Measurements from ENCODE around the gene USP25.
"Not testable (repeated sequence)": the region's sequence is repeated elsewhere in the genome, so short reads cannot be mapped to it uniquely, and the experiment has no call there.

The USP25 gene

DNA sequence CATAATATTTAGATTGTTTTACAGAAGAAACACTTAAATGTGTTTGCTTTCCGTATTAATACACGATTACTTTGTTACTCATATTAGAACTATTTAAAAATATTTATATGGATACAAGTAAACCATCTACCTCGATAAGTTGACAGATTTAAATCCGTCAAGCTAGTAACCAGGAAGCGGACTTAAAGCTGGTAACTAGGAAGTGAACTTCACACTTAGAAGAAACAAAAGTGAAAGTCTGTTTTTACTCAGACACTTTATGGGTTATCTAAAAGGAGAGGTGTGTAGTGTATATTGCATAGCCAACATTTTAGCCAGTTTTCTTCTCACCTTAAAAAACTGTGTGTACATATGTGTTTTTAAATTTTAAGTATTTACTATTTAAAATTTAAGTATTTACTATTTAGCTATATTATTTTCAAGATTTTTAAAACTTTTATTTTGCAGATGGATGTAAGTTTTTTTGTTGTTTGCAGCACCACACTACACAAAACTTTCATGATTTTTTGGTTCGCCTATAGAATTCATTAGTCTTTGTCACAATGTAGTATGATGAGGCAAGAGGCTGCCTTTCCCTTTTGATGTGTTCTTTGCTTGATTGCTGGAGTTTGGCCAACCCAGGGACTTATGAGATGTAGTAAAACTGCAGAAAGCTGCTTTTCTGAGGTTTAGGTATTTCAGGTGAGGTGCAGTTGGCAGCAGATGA, 2.7 kb downstream of the USP25 start:
- peak; percentile 85 to 95 for DNase-seq

DNA sequence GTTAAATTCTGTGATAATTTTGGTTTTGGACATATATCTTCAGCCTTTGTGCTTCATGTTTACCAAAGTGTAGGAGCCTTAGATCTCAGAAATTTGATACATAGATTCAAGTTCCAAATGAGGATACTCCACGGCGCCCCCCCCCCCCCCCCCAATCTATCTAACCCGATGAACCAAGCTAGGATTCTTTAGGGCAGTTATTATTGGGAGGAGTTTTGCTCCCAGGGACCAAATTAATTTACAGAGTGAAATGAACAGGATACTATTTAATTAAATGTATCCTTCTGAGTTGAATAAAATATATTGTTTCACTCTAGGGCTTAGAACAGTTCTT, 3.2 kb downstream of the USP25 start:
- no peak for DNase-seq

DNA sequence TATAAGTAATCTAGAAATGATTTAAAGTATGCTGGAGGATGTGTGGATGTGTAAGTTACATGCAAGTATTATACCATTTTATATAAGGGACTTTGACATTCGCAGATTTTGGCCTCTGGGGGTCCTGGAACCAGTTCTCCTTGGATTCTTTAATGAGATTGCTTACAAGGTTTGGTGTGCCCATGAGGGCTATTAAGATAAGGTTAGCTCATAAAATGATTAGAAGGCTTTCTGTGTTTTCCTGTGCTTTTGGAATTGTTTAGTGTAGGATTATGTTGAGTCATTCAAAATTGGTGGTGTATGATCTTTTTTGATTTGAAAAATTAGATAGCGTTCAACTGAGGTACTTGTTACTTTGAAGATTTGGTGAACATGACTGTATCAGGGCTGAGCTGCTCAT, 5.6 kb downstream of the USP25 start:
- no peak for DNase-seq

DNA sequence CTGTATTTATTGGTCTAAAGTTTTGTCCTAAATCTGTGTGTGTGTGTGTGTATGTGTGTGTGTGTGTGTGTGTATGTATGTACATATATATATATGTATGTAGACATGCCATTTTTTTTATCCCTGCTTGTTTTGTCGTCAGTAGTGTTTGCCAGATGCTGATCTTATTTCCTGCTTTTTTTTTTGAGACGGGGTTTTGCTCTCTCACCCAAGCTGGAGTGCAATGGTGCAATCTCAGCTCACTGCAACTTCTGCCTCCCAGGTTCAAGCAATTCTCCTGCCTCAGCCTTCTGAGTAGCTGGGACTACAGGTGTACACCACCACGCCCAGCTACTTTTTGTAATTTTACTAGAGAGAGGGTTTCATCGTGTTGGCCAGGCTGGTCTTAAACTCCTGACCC, 6.1 kb downstream of the USP25 start:
- peak; percentile 4 to 14 for DNase-seq

DNA sequence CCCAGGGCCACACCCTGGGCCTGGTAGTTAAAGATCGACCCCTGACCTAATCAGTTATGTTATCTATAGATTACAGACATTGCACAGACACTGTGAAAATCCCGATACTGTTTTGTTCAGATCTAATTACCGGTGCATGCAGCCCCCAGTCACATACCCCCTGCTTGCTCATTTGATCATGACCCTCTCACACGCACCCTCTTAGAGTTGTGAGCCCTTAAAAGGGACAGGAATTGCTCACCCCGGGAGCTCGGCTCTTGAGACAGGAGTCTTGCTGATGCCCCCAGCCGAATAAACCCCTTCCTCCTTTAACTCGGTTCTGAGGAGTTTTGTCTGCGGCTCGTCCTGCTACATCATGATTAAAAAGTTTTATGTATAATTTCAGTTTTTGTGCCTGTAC, 9.0 kb downstream of the USP25 start:
- not testable (repeated sequence) for DNase-seq

DNA sequence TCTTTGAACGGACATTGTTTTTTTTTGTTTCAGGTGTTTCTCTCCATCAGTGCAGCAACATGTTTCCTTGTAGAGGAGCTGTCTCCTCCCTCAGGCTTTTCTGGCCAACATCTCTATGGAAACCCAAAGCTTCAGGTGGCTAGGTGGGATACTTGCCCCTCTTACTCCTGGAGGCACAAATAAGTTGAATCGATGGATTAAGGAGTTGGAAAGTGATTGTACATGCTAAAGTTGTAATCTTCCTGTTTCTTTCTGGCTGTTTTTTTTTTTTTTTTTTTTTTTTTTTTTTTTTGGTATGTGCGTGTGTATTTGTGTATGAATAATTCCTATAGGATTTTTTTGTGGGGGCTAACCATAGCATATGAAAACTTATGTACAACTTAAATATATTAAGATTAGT, 10.6 kb downstream of the USP25 start:
- no peak for DNase-seq

DNA sequence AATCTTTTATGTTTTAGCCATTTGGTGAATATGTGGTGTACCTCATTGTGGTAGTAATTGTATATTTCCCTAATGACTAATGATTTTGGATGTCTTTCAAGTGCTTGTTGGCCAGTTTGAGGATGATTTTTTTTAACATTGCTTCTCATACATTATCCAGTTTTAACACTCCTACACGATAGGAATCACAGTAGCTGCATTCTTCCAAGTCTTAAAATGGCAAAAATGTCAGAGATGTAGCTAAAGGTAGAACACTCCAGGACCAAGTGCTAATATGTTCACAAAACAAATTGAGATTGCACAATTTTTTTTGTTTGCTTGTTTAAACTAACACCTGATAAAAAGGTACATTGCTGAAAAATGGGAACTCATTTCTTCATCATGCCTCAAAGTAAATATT, 11.7 kb downstream of the USP25 start:
- no peak for DNase-seq

DNA sequence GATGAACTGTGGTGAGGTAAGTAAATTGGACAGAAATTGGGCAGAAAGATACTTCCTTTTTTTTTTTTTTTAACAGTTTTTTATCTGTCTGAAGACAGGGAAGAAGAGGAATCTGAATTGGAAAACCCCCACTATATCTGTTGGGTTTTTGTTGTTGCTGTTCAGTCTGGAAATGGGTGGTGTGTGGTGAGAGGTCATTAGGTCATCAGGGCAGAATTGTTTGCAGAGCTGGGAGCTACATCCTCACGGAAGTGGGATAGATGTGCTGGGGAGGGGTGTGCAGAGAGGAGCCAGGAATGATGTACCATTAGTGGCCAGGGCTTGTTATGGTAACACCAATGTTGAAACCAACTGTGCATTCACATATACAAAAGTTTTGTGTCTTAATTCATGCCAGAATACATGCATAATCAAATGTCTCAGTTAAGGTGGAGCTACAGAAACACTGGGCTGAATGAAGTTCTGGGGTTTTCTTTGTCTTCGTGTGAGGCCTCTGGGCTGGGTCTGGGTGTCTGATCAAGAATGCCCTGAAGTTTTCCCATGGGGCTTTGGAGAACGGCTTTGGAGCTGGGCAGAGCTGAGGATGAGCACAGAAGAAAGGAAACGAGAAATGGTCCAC, 12.4 kb downstream of the USP25 start:
- DNase-seq, result peak in 1 of 2 experiments; percentile 35

DNA sequence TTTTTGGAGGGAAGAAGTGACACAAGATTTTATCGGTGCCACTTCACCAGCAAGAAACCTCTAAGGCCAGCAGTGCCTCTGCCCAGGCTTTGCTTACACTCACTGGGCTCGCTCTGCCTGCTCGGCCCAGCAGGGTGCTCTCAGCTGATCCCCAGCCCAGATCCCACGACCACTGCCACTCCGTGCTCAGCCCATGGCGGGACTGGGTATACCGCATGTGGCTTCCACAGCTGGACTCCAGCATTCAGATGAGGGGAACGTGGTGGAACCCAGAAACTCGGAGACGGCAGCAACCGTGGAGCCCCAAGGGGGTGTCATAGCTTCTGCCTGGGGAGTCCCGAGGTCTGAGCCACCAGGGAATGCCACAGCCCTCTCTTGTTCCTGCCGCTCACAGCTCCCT, 12.9 kb downstream of the USP25 start:
- DNase-seq, result no peak

DNA sequence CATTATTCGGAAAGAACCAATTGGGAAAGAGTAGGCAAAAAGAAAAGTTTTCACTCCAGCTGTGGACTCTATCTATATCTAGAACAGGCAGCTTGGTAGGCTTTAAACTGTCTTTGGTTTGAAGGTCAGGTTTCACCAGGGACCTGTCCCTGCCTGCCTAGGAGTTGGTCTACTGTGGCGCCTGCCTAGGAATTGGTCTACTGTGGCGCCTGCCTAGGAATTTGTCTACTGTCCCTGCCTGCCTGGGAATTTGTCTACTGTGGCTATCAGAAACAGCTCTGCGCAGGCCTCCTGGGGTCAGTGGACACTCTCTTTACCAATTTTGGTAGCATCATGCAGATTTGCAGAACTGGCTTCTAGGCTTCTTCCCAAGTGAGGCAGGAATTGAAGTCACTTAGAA, 13.8 kb downstream of the USP25 start:
- DNase-seq, result no peak

DNA sequence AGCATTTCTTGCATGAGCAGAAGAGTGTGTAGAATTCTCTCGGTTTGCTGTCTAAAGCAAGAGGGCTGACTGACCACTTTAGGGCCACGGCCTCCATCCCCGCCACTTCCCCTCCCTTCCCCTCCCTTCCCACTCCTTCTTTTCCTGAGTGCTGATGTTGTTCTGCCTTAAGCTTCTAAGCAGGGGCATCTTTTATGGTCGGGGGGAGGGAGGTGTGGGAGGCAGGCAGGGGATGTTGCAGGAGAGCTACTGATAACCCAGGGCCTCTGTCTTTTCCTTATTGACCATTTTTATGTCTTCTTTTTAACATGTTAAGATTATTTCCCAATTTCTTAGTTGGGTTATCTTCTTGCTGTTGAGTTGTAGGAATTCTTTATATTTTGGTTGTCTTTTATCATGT, 15.1 kb downstream of the USP25 start:
- no peak for DNase-seq

DNA sequence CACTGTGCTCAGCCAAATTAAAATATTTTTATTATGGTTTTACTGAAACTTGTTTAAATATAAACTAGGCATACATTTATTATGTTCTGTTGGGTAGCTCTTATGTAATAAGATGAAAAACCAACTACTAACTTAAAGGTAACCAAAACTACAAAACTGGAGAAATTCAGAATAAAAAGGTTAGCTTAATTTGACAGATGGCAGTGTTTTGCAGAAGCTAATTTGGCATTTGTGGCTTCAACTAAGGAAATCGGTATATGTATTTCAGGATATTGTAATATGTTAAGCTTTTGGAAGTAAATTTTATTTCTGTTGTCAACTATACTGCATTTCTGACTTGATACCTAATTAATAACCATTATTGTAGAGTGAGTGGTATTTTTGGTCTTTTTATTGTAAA, 18.8 kb downstream of the USP25 start:
- peak in 1 of 2 experiments; percentile 39 for DNase-seq

DNA sequence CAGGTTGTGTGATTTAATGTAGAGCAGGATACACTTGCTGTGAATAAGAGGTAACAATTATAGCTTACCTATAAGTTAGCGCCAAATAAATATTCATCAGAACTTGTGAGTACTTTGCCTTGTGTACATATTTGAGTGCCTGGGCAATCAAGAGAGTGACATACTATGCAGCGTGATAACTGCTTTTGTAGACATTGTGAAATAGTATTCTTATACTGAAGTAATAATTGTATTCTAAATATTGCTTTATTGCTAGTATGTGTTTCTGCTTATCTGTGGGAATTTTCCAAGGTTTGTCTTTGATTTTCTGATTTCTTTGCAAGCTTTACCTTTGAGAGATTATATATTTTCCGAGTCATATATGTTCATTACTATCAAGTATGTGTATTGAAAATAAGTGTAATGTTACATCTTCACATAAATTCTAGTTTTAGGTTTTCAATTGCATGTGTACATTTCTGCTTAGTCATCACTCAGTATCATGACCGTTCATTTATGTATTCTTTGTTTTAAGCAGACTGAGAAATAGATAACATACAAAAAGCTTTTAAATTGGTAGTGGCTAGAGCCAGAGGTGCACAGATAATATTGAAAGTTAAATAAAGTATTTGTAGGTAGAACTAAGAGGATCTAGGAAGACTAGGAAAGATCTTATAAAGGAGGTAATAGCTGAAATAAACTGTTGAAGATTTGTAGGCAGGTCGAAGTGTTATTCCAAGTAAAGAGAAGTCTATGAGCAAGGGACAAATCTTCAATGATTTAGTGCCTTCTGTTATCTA, 19.5 kb downstream of the USP25 start:
- no peak for DNase-seq

DNA sequence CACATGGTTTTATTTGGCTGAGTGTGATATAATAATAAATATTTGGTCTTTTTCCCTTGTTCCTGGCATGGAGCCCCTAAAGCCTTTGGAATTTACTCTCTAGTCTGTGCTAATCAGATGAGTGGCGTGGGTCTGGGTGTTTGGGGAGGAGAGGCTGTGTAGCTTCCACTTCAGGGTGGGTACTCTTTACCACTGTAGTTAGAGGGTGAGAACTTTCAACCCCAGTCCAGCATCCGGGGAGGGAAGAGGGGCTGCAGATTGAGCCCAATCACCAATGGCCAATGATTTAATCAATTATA, 20.0 kb downstream of the USP25 start:
- DNase-seq, result no peak

DNA sequence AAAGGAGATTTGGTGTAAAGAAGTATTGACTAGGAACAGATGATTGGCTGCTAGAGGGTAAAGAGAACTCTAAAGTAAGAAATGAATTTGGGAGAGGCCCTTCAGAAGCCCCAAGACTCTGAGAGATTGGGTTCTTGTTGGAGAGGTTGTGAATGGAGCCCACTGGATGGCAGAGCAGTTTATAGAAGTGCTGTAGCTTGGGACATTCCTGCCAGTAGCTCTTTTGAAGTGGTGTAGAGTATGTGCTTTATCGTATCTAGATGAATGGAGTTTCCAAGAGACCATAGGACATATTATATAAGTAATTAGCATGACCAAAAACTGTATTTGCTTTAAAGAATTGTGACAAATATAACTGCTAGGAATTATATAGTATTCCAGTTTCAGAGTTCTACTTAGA, 21.3 kb downstream of the USP25 start:
- no peak for DNase-seq

DNA sequence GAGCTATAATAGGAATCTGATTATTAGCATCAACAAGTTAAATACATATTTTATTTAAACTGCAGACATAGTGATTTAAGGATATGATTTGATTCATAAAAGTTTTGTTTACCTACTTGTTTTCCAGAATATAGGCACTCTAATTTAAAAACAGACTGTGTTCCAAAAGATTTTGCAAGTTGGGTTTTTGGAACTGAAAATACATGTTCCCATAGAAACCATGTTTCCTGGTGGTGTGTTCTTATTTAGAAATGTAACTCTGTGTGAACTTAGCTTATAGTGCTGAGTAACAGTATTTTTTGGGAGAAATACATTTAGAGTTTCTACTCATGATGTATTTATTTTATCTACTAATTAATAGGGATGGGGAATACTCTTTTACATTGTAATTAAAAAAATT, 21.8 kb downstream of the USP25 start:
- DNase-seq, result no peak

DNA sequence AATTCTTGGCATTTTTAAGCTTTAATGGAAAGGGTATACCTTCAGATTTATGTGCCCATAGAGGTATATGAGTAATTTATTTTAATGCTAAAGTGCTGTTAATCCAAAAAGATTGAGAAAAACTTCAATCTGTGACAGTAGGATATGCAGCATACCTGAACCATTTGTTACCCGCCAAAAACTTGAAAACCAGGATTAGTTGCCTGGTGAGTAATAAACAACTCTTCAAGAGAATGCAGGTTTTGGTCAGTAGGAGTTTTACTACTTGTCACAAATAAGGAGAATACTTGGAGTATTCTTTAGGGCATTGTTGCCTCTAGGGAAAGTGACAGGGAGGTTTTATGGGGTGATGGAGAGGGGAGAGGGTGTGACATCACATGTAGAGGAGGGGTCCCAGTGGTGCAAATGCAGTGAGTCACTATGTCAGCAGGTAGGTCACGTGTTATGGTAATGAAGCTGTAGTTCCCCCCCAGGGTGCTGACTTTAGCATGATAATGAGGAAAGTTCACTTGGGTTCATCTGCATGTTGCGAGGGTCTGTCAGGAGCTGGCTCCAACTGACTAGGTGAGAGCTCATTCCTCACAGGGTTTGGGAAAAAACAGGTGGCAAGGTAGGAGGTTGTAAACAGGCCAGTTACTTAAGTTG, 23.1 kb downstream of the USP25 start:
- no peak for DNase-seq

DNA sequence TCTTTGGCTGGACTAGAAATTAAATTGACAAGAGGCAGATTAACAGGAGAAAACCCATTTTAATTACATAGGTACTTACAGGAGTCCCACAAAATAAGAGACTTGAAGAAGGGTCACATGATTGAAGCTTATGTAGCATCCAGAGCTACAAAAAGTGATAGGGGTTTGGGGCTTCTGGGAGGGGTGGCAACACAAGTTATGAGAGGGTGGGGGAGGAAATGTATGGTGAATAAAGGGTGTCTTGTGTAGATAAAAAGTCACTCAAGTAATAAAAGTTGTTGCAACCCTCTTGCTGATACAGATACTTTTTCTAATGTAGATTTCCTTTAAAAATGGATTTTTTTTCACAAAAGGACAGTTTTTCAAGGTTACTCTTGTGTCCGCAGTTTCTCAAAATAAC, 24.0 kb downstream of the USP25 start:
- no peak for DNase-seq

DNA sequence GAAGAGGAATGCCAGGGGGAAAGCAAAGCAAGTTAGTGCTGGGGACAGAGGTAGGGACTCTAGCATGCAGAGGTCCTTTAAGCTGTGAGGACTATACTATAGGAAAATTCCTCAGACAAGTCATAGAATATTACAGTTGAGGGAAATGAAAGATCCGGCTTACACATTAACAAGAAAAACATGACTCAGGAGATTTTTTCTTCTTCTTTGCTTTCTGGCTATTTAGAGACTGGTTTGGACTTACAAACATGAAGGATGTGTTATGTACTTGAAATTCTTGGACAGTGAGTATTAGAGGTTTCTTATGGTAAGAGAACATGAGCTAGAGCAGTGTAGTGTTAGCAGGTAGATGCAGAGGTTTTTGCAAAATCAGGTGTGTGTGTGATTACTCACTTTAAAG, 24.9 kb downstream of the USP25 start:
- no peak for DNase-seq

DNA sequence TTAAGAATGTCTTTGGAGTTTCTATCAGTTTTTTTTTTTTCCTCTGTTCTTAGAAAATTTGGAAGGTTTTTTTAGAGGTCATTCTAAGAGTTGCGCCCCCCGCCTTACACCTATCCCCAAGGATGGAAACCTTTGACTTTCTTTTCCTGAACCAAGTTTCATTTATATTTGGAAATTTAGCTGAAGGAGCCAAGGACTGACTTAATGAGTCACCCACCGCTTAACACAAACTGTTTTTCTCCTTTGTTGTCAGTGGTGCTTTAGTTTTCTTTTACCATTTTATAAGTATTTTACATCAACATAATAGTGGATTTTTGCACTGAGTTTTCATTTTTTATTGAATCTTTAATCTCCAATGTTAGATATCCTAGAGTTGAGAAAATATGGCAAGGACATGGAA, 25.3 kb downstream of the USP25 start:
- no peak for DNase-seq

DNA sequence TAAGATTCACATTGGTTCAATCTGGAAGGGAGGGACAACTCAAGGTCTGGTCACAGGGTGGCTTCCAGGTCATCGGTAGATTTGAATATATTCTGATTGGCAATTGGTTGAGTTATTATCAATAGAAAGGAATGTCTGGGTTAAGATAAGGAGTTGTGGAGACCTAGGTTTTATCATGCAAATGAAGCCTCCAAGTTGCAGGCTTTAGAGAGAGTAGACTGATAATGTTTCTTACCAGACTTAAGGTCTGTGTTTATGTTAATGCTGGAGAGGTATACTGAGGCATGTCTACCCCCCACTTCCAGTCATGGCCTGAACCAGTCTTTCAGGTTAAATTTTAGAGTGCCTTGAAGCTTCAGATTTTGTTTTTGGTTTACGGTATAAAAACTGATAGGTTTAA, 29.7 kb downstream of the USP25 start:
- no peak for DNase-seq

DNA sequence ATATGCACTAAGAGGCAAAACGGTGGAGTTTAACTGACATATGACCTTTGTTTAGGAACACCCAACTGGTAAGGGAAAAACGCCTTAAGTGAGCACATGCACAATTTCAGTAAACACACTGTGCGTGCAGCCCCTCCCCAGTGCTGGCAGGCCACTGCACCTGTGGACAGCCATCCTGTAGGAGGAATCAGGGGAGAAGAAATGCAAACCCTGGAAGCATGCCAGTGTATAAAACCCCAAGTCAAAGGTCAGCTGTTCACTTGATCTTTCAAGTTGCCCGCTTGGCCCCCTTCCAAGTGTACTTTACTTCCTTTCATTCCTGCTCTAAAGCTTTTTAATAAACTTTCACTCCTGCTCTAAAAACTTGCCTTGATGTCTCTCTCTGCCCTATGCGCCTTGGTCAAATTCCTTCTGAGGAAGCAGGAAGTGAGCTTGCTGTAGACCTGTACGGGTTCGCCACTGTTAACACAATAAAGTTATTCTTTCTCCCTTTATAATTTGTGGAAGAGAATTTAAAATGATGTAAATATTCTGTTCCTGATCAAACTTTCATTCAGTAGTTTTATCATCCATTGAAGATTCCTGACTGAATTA, 31.8 kb downstream of the USP25 start:
- no peak for DNase-seq

DNA sequence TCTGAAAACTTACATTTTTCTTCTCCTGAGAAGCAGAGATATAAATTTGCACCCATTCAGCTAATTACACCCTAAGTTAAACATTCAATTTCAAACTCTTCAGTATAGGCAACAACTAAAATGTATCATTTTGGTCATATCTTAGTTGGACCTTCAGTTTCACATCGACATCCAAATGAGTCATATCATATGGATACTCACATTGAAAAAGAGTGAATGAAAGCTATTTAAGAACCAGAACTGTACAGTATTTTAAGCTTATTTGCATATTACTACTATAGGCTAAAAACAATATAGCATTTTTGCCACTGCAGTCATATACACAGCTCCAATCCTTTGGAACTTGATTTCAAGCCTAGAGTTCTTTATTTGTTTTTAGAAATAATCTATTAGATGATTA, 33.6 kb downstream of the USP25 start:
- DNase-seq, result no peak

DNA sequence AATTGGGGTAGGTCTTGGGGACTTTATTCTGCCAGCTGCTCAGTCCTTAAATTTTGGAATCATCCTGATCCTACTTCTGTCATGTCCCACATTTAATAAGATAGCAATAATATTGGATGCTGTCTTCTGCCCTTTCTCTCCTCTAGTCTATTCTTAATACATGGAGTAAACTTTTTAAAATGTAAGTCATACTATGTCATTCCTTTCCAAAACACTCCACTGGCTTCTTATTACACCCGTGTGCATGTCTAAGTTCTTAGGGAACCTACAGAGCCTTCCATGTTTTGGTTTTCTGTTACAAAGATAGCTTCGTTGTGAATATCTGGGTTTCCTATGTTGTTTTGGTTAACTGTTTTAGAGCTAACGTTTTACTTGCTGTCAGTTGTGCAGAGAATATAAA, 35.1 kb downstream of the USP25 start:
- no peak for DNase-seq

Measured in Kasumi-1 (cell line).